HG02763 (cell line): Measurements from ENCODE around the gene DIP2C.
"Not testable (repeated sequence)": the region's sequence is repeated elsewhere in the genome, so short reads cannot be mapped to it uniquely, and the experiment has no call there.

Source experiments
- ATAC-seq: cut with Tn5 transposase; IDR thresholded peaks from one replicate; pipeline ENCODE4 v1.9.1; 2021; ENCODE audit warnings: mild to moderate bottlenecking, moderate library complexity; ENCODE audit not compliant: unreplicated experiment

The DIP2C gene

GRCh38 chr10:543862-544822 is 145.3 kb downstream of the DIP2C start:
- no peak for ATAC-seq

GRCh38 chr10:543131-543530 is 146.3 kb downstream of the DIP2C start:
- ATAC-seq, result no peak

GRCh38 chr10:541750-542371 is 147.6 kb downstream of the DIP2C start:
- no peak for ATAC-seq

GRCh38 chr10:541041-541440 is 148.4 kb downstream of the DIP2C start:
- ATAC-seq, result no peak

- ATAC-seq, result no peak
Measured at GRCh38 chr10:538895-539294, 150.6 kb downstream of the DIP2C start.

- no peak for ATAC-seq
Measured at GRCh38 chr10:536935-537334, 152.5 kb downstream of the DIP2C start.

- no peak for ATAC-seq
Measured at GRCh38 chr10:536371-536925, 153.0 kb downstream of the DIP2C start.

- no peak for ATAC-seq
Measured at GRCh38 chr10:535952-536351, 153.5 kb downstream of the DIP2C start.

- ATAC-seq, result no peak
Measured at GRCh38 chr10:535051-535450, 154.4 kb downstream of the DIP2C start.

GRCh38 chr10:534047-534566 is 155.4 kb downstream of the DIP2C start:
- ATAC-seq, result no peak

- ATAC-seq, result no peak
Measured at GRCh38 chr10:533611-534010, 155.9 kb downstream of the DIP2C start.

GRCh38 chr10:533186-533585 is 156.3 kb downstream of the DIP2C start:
- no peak for ATAC-seq

GRCh38 chr10:532331-532730 is 157.1 kb downstream of the DIP2C start:
- ATAC-seq, result not testable (repeated sequence)

- no peak for ATAC-seq
Measured at GRCh38 chr10:531541-531940, 157.9 kb downstream of the DIP2C start.

GRCh38 chr10:530717-531116 is 158.8 kb downstream of the DIP2C start:
- no peak for ATAC-seq

- ATAC-seq, result no peak
Measured at GRCh38 chr10:529468-530230, 159.8 kb downstream of the DIP2C start.

- no peak for ATAC-seq
Measured at GRCh38 chr10:528173-529165, 161.0 kb downstream of the DIP2C start.

- ATAC-seq, result no peak
Measured at GRCh38 chr10:527416-527815, 162.1 kb downstream of the DIP2C start.

- ATAC-seq, result no peak
Measured at GRCh38 chr10:526651-527312, 162.7 kb downstream of the DIP2C start.
